WTC11 (cell line): ENCODE data around the gene ZC3H4. TPM values are rescaled to one million over a fixed set of nuclear protein-coding genes. Genes with fewer than 3 reads are reported as not detected.
A peak's percentile ranks its signal among the peaks of the same experiment; 100 is the strongest.

ENCODE experiments used
- ATAC-seq: fragments of 200-7000 bp; cut with Tn5 transposase; 2 replicates; pipeline ENCODE4 v1.10.0; 2021; ENCODE audit warnings: mild to moderate bottlenecking, moderate library complexity
- CTCF ChIA-PET: fragments of 300-600 bp; sonication (Branson Sonifier 250); formaldehyde crosslinking; loops from one replicate; lab custom pipeline; 2021; ENCODE audit warnings: antibody characterized with exemption; lab: Charles Lee
- POLR2A ChIA-PET: fragments of 350-600 bp; sonication (Branson Sonifier 250); formaldehyde crosslinking; loops from one replicate; lab custom pipeline; 2021; ENCODE audit warnings: antibody characterized with exemption; lab: Charles Lee
- DNase-seq: peaks from one replicate; pipeline ENCODE4 v3.0.0; 2021; ENCODE audit warnings: low spot score
- H3K27ac Mint-ChIP-seq: 2 replicates; pipeline ENCODE4 v1.8.0; 2021; ENCODE audit warnings: mixed read lengths
- H3K27me3 Mint-ChIP-seq: 2 replicates; pipeline ENCODE4 v1.8.0; 2021; ENCODE audit warnings: low read depth, mild to moderate bottlenecking, moderate library complexity, mixed read lengths
- H3K36me3 Mint-ChIP-seq: 2 replicates; pipeline ENCODE4 v1.8.0; 2021; ENCODE audit warnings: mixed read lengths
- H3K4me1 Mint-ChIP-seq: 2 replicates; pipeline ENCODE4 v1.8.0; 2022; ENCODE audit warnings: mixed read lengths
- H3K4me3 Mint-ChIP-seq: 2 replicates; pipeline ENCODE4 v1.8.0; 2021; ENCODE audit warnings: mild to moderate bottlenecking, moderate library complexity, mixed read lengths
- H3K9me3 Mint-ChIP-seq: 2 replicates; pipeline ENCODE4 v1.8.0; 2021; ENCODE audit warnings: mixed read lengths
- AFF4 ChIP-seq: sonication (generic); formaldehyde crosslinking; IDR thresholded peaks from 2 replicates; pipeline ENCODE4 v1.8.1; 2023; ENCODE audit warnings: mild to moderate bottlenecking, missing genetic modification reagents, borderline replicate concordance
- ESRRA ChIP-seq: sonication (generic); formaldehyde crosslinking; IDR thresholded peaks from 2 replicates; pipeline ENCODE4 v1.8.1; 2022; ENCODE audit warnings: mild to moderate bottlenecking, missing genetic modification reagents, borderline replicate concordance
- KAT7 ChIP-seq: sonication (generic); formaldehyde crosslinking; IDR thresholded peaks from 2 replicates; pipeline ENCODE4 v1.8.1; 2023; ENCODE audit warnings: missing genetic modification reagents, mild to moderate bottlenecking, borderline replicate concordance
- NR2C2 ChIP-seq: sonication (generic); formaldehyde crosslinking; IDR thresholded peaks from 2 replicates; pipeline ENCODE4 v1.8.0; 2022; ENCODE audit warnings: mild to moderate bottlenecking, missing genetic modification reagents
- RORB ChIP-seq: fragments of 250-450 bp; sonication (Bioruptor Pico); IDR thresholded peaks from 2 replicates; pipeline ENCODE4 v1.9.0; 2021; ENCODE audit warnings: mild to moderate bottlenecking
- SP1 ChIP-seq: sonication (generic); formaldehyde crosslinking; conservative IDR thresholded peaks from 2 replicates; pipeline ENCODE4 v1.8.1; 2022; ENCODE audit warnings: missing genetic modification reagents
- STAT6 ChIP-seq: sonication (generic); formaldehyde crosslinking; conservative IDR thresholded peaks from 2 replicates; pipeline ENCODE4 v1.8.1; 2023; ENCODE audit warnings: mild to moderate bottlenecking, low read depth, missing genetic modification reagents, moderate library complexity
- ZNF232 ChIP-seq: sonication (generic); formaldehyde crosslinking; IDR thresholded peaks from 2 replicates; pipeline ENCODE4 v1.8.0; 2022; ENCODE audit warnings: mild to moderate bottlenecking, missing genetic modification reagents
- ZNF263 ChIP-seq: sonication (generic); formaldehyde crosslinking; IDR thresholded peaks from 2 replicates; pipeline ENCODE4 v1.8.1; 2022; ENCODE audit warnings: low read depth, mild to moderate bottlenecking, moderate library complexity, missing genetic modification reagents
- total RNA-seq: library from RNA; stranded (reverse); gene quantifications from 3 replicates; pipeline ENCODE4 v1.2.3, GENCODE V29; 2021
- TF ChIP-seq, protein P1 (sequence below): sonication (generic); formaldehyde crosslinking; IDR thresholded peaks from 2 replicates; pipeline ENCODE4 v1.8.1; 2022; ENCODE audit warnings: low read depth, mild to moderate bottlenecking, moderate library complexity, missing genetic modification reagents, borderline replicate concordance
- TF ChIP-seq, protein P2 (sequence below): sonication (generic); formaldehyde crosslinking; IDR thresholded peaks from 2 replicates; pipeline ENCODE4 v1.8.1; 2023; ENCODE audit warnings: mild to moderate bottlenecking, missing genetic modification reagents, moderate library complexity
- TF ChIP-seq, protein P3 (sequence below): sonication (generic); formaldehyde crosslinking; IDR thresholded peaks from 2 replicates; pipeline ENCODE4 v1.8.1; 2022; ENCODE audit warnings: mild to moderate bottlenecking, moderate library complexity, missing genetic modification reagents
- TF ChIP-seq, protein P4 (sequence below): sonication (generic); formaldehyde crosslinking; IDR thresholded peaks from 2 replicates; pipeline ENCODE4 v1.8.0; 2023; ENCODE audit warnings: missing genetic modification reagents, mild to moderate bottlenecking, borderline replicate concordance
- TF ChIP-seq, protein P5 (sequence below): sonication (generic); formaldehyde crosslinking; IDR thresholded peaks from 2 replicates; pipeline ENCODE4 v1.8.0; 2023; ENCODE audit warnings: missing genetic modification reagents

ZC3H4 gene
- total RNA-seq, 1 experiment from 2014 or later, result 67.2 TPM

DNA sequence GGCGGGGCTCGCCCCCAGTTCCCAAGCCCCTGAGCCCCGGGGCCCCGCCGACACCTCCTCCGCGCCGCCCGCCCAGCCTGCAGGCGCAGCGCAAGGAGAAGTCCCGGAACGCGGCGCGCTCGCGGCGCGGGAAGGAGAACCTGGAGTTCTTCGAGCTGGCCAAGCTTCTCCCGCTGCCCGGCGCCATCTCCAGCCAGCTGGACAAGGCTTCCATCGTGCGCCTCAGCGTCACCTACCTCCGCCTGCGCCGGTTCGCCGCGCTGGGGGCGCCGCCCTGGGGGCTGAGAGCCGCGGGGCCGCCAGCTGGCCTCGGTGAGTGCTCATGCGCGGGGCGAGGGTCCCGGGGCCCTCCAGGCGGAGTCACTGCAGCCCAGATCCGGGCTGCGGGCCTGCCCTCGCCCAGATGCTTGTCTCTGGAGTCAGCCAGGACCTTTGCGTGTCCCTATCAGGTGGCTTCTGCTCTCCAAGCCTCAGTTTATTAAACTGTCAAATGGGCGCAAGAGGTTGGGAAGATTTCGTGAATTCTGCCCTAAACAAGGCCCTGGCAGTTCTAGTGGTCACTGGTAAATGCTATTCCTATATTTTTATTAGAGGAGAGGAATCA, 91.9 kb downstream of the ZC3H4 start (continued):
- TF ChIP-seq ZNF263 (CRISPR knock-in tag) (no peak), NR2C2 (CRISPR knock-in tag) (no peak)
- TF ChIP-seq, protein P1, sequence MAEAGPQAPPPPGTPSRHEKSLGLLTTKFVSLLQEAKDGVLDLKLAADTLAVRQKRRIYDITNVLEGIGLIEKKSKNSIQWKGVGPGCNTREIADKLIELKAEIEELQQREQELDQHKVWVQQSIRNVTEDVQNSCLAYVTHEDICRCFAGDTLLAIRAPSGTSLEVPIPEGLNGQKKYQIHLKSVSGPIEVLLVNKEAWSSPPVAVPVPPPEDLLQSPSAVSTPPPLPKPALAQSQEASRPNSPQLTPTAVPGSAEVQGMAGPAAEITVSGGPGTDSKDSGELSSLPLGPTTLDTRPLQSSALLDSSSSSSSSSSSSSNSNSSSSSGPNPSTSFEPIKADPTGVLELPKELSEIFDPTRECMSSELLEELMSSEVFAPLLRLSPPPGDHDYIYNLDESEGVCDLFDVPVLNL (CRISPR knock-in tag), result peak; percentile 31; the same call in 1 of the 2 replicates

DNA sequence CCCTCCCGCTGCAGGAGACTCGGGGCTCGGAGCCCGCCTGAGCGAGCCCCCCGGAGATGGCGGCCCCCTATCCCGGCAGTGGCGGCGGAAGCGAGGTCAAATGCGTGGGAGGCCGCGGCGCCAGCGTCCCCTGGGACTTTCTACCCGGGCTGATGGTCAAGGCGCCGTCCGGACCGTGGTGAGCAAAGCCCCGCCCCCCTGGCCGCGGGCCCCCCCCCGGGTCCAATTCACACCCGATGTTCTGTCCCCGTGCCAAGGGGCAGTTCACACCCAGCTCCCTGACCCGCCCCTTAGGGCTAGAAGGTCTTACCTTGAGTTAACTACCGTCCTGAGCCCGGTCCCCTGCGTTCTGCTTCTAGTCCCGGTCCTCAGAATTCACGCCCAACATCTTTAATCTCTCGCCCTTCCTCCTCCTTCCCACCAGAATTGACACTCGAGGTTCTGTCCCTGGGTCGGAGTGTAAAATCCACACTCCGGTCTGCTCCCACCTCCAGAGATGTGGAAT, 92.5 kb downstream of the ZC3H4 start:
- TF ChIP-seq AFF4 (CRISPR knock-in tag), result no peak
- TF ChIP-seq, protein P2, sequence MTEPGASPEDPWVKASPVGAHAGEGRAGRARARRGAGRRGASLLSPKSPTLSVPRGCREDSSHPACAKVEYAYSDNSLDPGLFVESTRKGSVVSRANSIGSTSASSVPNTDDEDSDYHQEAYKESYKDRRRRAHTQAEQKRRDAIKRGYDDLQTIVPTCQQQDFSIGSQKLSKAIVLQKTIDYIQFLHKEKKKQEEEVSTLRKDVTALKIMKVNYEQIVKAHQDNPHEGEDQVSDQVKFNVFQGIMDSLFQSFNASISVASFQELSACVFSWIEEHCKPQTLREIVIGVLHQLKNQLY, result no peak
- ATAC-seq (peak; percentile 18), DNase-seq (peak; percentile 34)
- peaks cover 85% of the 10 kb centered on the region for H3K27me3 Mint-ChIP-seq
- ChIA-PET POLR2A (no interaction called here), CTCF (interaction anchor here (0.6 to 4.3 kb wide), 5 partner anchors 8 to 267 kb away, joined by 3 to 58 read pairs (median 3); no protein-coding TSS in a partner anchor)
- no peaks in the 10 kb centered on the region for H3K36me3 Mint-ChIP-seq
- H3K4me3 Mint-ChIP-seq, result peak overlapping the region; percentile 67
- H3K27ac Mint-ChIP-seq, result no peak overlapping the region
- H3K4me1 Mint-ChIP-seq, result peaks cover 10% of the 10 kb centered on the region
- H3K9me3 Mint-ChIP-seq, result no peaks in the 10 kb centered on the region

- Mint-ChIP-seq H3K4me1 (peaks cover 10% of the 10 kb centered on the region), H3K9me3 (no peaks in the 10 kb centered on the region), H3K27ac (no peak overlapping the region), H3K4me3 (peak overlapping the region; percentile 65), H3K27me3 (peaks cover 82% of the 10 kb centered on the region), H3K36me3 (no peaks in the 10 kb centered on the region)
- DNase-seq (no peak), ATAC-seq (peak; percentile 8)
- POLR2A ChIA-PET, result no interaction called here
- CTCF ChIA-PET, result interaction anchor here (0.6 to 4.3 kb wide), 7 partner anchors 7 to 267 kb away, joined by 3 to 58 read pairs (median 5); no protein-coding TSS in a partner anchor
- no peak for TF ChIP-seq ESRRA
- no peak for TF ChIP-seq STAT6
- TF ChIP-seq, protein P3, sequence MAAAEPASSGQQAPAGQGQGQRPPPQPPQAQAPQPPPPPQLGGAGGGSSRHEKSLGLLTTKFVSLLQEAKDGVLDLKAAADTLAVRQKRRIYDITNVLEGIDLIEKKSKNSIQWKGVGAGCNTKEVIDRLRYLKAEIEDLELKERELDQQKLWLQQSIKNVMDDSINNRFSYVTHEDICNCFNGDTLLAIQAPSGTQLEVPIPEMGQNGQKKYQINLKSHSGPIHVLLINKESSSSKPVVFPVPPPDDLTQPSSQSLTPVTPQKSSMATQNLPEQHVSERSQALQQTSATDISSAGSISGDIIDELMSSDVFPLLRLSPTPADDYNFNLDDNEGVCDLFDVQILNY (CRISPR knock-in tag), result no peak
- TF ChIP-seq ZNF263 (CRISPR knock-in tag), result no peak
- no peak for TF ChIP-seq RORB (CRISPR knock-in tag)
- no peak for TF ChIP-seq ZNF232 (CRISPR knock-in tag)
- TF ChIP-seq, protein P4, sequence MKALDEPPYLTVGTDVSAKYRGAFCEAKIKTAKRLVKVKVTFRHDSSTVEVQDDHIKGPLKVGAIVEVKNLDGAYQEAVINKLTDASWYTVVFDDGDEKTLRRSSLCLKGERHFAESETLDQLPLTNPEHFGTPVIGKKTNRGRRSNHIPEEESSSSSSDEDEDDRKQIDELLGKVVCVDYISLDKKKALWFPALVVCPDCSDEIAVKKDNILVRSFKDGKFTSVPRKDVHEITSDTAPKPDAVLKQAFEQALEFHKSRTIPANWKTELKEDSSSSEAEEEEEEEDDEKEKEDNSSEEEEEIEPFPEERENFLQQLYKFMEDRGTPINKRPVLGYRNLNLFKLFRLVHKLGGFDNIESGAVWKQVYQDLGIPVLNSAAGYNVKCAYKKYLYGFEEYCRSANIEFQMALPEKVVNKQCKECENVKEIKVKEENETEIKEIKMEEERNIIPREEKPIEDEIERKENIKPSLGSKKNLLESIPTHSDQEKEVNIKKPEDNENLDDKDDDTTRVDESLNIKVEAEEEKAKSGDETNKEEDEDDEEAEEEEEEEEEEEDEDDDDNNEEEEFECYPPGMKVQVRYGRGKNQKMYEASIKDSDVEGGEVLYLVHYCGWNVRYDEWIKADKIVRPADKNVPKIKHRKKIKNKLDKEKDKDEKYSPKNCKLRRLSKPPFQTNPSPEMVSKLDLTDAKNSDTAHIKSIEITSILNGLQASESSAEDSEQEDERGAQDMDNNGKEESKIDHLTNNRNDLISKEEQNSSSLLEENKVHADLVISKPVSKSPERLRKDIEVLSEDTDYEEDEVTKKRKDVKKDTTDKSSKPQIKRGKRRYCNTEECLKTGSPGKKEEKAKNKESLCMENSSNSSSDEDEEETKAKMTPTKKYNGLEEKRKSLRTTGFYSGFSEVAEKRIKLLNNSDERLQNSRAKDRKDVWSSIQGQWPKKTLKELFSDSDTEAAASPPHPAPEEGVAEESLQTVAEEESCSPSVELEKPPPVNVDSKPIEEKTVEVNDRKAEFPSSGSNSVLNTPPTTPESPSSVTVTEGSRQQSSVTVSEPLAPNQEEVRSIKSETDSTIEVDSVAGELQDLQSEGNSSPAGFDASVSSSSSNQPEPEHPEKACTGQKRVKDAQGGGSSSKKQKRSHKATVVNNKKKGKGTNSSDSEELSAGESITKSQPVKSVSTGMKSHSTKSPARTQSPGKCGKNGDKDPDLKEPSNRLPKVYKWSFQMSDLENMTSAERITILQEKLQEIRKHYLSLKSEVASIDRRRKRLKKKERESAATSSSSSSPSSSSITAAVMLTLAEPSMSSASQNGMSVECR (CRISPR knock-in tag), result no peak
- TF ChIP-seq, protein P5, sequence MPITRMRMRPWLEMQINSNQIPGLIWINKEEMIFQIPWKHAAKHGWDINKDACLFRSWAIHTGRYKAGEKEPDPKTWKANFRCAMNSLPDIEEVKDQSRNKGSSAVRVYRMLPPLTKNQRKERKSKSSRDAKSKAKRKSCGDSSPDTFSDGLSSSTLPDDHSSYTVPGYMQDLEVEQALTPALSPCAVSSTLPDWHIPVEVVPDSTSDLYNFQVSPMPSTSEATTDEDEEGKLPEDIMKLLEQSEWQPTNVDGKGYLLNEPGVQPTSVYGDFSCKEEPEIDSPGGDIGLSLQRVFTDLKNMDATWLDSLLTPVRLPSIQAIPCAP (CRISPR knock-in tag), result no peak
- TF ChIP-seq KAT7, result no peak
- TF ChIP-seq SP1 (CRISPR knock-in tag), result no peak
Measured at GRCh38 chr19:47020132-47020805, 93.3 kb downstream of the ZC3H4 start.
